Mesenchymal stem cell (in vitro differentiated cells and primary cell): ENCODE results near the gene TCF7L1.

Source experiments
- DNase-seq: peaks from one replicate; pipeline ENCODE4 v3.0.0-alpha.2; 2013
- H2AFZ ChIP-seq: one replicate; pipeline ENCODE4 v1.6.1; 2013; ENCODE audit warnings: low read depth, mild to moderate bottlenecking, control low read depth, inconsistent platforms, low read length, moderate library complexity
- H2AK5ac ChIP-seq: 2 replicates; pipeline ENCODE4 v1.6.1; 2013; ENCODE audit warnings: low read length, moderate library complexity, mild to moderate bottlenecking, inconsistent platforms; ENCODE audit not compliant: severe bottlenecking
- H2BK120ac ChIP-seq: one replicate; pipeline ENCODE4 v1.6.1; 2013; ENCODE audit warnings: low read depth, mild to moderate bottlenecking, inconsistent platforms, low read length, moderate library complexity
- H2BK12ac ChIP-seq, 2 experiments: one replicate each; pipeline ENCODE4 v1.6.1; 2013; ENCODE audit warnings: inconsistent platforms in 2 of 2, low read length in 2 of 2, mild to moderate bottlenecking in 2 of 2, moderate library complexity in 2 of 2, control low read depth in 1 of 2
- H2BK15ac ChIP-seq: one replicate; pipeline ENCODE4 v1.6.1; 2013; ENCODE audit warnings: mild to moderate bottlenecking, low read depth, inconsistent platforms; ENCODE audit not compliant: poor library complexity, severe bottlenecking
- H2BK5ac ChIP-seq: 2 replicates; pipeline ENCODE4 v1.6.1; 2013; ENCODE audit warnings: low read depth, mild to moderate bottlenecking, low read length, control low read depth, inconsistent platforms; ENCODE audit not compliant: poor library complexity, severe bottlenecking
- H3K14ac ChIP-seq, 2 experiments: one replicate each; pipeline ENCODE4 v1.6.1; 2013; ENCODE audit warnings: inconsistent platforms in 2 of 2, low read length in 2 of 2, control low read depth in 1 of 2, mild to moderate bottlenecking in 1 of 2, moderate library complexity in 1 of 2
- H3K18ac ChIP-seq, 2 experiments: one replicate each; pipeline ENCODE4 v1.6.1; 2013; ENCODE audit warnings: inconsistent platforms in 2 of 2, low read length in 2 of 2, control low read depth in 1 of 2, low read depth in 1 of 2, mild to moderate bottlenecking in 1 of 2
- H3K23ac ChIP-seq, 2 experiments: one replicate each; pipeline ENCODE4 v1.6.1; 2013; ENCODE audit warnings: inconsistent platforms in 2 of 2, low read length in 2 of 2, mild to moderate bottlenecking in 2 of 2, moderate library complexity in 2 of 2, control low read depth in 1 of 2
- H3K27ac ChIP-seq: 2 replicates; pipeline ENCODE4 v1.5.1; 2013; ENCODE audit warnings: mild to moderate bottlenecking, moderate library complexity, low read length, control low read depth, inconsistent platforms; ENCODE audit not compliant: poor library complexity, severe bottlenecking
- H3K27me3 ChIP-seq, 2 experiments: 2 replicates each; pipeline versions ENCODE4 v1.6.1 to v1.7.0; 2013; ENCODE audit warnings: low read length in 2 of 2, mild to moderate bottlenecking in 2 of 2, moderate library complexity in 2 of 2, control low read depth in 1 of 2, inconsistent platforms in 1 of 2; ENCODE audit not compliant: control insufficient read depth in 1 of 2, insufficient read depth in 1 of 2
- H3K36me3 ChIP-seq, 2 experiments: 2 replicates each; pipeline versions ENCODE4 v1.6.1 to v1.7.0; 2013; ENCODE audit warnings: low read length in 2 of 2, control low read depth in 1 of 2, inconsistent platforms in 1 of 2, low read depth in 1 of 2, mild to moderate bottlenecking in 1 of 2; ENCODE audit not compliant: insufficient read depth in 2 of 2, control insufficient read depth in 1 of 2
- H3K4ac ChIP-seq, 2 experiments: one replicate each; pipeline ENCODE4 v1.6.1; 2013; ENCODE audit warnings: inconsistent platforms in 2 of 2, low read length in 2 of 2, mild to moderate bottlenecking in 2 of 2, moderate library complexity in 2 of 2, control low read depth in 1 of 2, low read depth in 1 of 2
- H3K4me1 ChIP-seq: 2 replicates; pipeline ENCODE4 v1.6.1; 2013; ENCODE audit warnings: low read depth, low read length, control low read depth; ENCODE audit not compliant: control insufficient read depth, insufficient read depth
- H3K4me2 ChIP-seq: 2 replicates; pipeline ENCODE4 v1.6.1; 2013; ENCODE audit warnings: low read length, mild to moderate bottlenecking, inconsistent platforms; ENCODE audit not compliant: poor library complexity, severe bottlenecking
- H3K4me3 ChIP-seq, 2 experiments: 2 replicates each; pipeline versions ENCODE4 v1.5.1 to v1.7.0; 2013; ENCODE audit warnings: low read length in 2 of 2, mild to moderate bottlenecking in 2 of 2, control low read depth in 1 of 2, low read depth in 1 of 2; ENCODE audit not compliant: insufficient read depth in 1 of 2
- H3K79me1 ChIP-seq: replicated peaks from 2 replicates; pipeline ENCODE4 v1.6.1; 2013; ENCODE audit warnings: mild to moderate bottlenecking, control low read depth, low read length, inconsistent platforms; ENCODE audit not compliant: poor library complexity, severe bottlenecking
- H3K9ac ChIP-seq: 2 replicates; pipeline ENCODE4 v1.7.0; 2013; ENCODE audit warnings: mild to moderate bottlenecking, low read length, moderate library complexity
- H3K9me3 ChIP-seq: 2 replicates; pipeline ENCODE4 v1.7.0; 2013; ENCODE audit warnings: mild to moderate bottlenecking, low read length; ENCODE audit not compliant: control insufficient read depth
- H4K8ac ChIP-seq: one replicate; pipeline ENCODE4 v1.6.1; 2013; ENCODE audit warnings: inconsistent platforms, mild to moderate bottlenecking, low read length, moderate library complexity
- H4K91ac ChIP-seq: one replicate; pipeline ENCODE4 v1.6.1; 2013; ENCODE audit warnings: mild to moderate bottlenecking, low read length, inconsistent platforms
- WGBS: methylation state at CpG from one replicate; pipeline ENCODE4 v1.1.7; 2013; ENCODE audit warnings: mixed read lengths; 5-methylcytosine and 5-hydroxymethylcytosine counted together

Gene TCF7L1

GRCh38 chr2:85254540-85255300, 121.5 kb downstream of the TCF7L1 start:
- Histone ChIP-seq H3K4me1 (peaks cover 40% of the 10 kb centered on the region), H2BK5ac (no peak overlapping the region), H2BK120ac (no peak overlapping the region), H4K91ac (no peak overlapping the region), H2AK5ac (peak overlapping the region; percentile 64), H3K23ac (no peak overlapping the region), H3K27me3 (no peaks in the 10 kb centered on the region), H3K4me3 (no peak overlapping the region), H3K18ac (peak overlapping the region; percentile 38 to 71), H4K8ac (peak overlapping the region; percentile 30), H3K4me2 (no peak overlapping the region), H2BK12ac (peak overlapping the region in 1 of 2 experiments; percentile 21), H3K4ac (no peak overlapping the region), H3K9ac (peak overlapping the region; percentile 68), H2BK15ac (no peak overlapping the region), H3K14ac (no peak overlapping the region), H3K36me3 (no peaks in the 10 kb centered on the region), H2AFZ (no peak overlapping the region), H3K79me1 (peaks cover 13% of the 10 kb centered on the region), H3K27ac (no peak overlapping the region), H3K9me3 (no peaks in the 10 kb centered on the region)
- WGBS: 37% methylated on average over 9 of the region's 11 CpGs
- peak; percentile 51 for DNase-seq

DNA sequence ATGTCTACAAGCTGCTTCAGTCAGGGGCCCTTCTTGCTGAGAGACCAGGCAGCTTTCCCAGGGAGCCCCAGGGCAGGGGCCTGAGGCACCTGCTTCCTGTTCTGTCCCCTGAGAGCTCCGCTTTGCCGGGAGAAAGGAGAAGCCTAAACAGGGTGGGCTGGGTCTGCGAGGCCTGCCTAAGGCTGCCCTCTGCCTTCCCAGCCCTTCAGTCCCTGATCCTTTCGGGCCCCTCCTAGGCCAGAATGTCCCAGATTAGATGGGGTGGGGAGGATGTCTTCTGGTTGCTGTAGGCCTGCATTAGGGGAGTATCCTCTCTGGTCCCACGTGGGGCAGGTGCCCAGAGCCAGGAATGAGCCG, 122.2 kb downstream of the TCF7L1 start:
- Histone ChIP-seq H3K4me1 (peaks cover 42% of the 10 kb centered on the region), H3K4me3 (peak overlapping the region in 1 of 2 experiments; percentile 62), H3K9ac (peak overlapping the region; percentile 68), H2AK5ac (peak overlapping the region; percentile 54), H3K18ac (peak overlapping the region; percentile 6 to 71), H3K4me2 (no peak overlapping the region), H2BK120ac (no peak overlapping the region), H3K9me3 (no peaks in the 10 kb centered on the region), H2BK12ac (peak overlapping the region; percentile 69 to 74), H3K79me1 (peaks cover 15% of the 10 kb centered on the region), H4K91ac (peak overlapping the region; percentile 43), H3K36me3 (no peaks in the 10 kb centered on the region), H3K27ac (no peak overlapping the region), H2AFZ (no peak overlapping the region), H2BK5ac (no peak overlapping the region), H2BK15ac (peak overlapping the region; percentile 82), H3K14ac (peak overlapping the region in 1 of 2 experiments; percentile 37), H4K8ac (no peak overlapping the region), H3K27me3 (no peaks in the 10 kb centered on the region), H3K4ac (peak overlapping the region in 1 of 2 experiments; percentile 59), H3K23ac (peak overlapping the region in 1 of 2 experiments; percentile 19)
- 23% methylated on average over 5 of the region's 6 CpGs for WGBS
- no peak for DNase-seq

DNA sequence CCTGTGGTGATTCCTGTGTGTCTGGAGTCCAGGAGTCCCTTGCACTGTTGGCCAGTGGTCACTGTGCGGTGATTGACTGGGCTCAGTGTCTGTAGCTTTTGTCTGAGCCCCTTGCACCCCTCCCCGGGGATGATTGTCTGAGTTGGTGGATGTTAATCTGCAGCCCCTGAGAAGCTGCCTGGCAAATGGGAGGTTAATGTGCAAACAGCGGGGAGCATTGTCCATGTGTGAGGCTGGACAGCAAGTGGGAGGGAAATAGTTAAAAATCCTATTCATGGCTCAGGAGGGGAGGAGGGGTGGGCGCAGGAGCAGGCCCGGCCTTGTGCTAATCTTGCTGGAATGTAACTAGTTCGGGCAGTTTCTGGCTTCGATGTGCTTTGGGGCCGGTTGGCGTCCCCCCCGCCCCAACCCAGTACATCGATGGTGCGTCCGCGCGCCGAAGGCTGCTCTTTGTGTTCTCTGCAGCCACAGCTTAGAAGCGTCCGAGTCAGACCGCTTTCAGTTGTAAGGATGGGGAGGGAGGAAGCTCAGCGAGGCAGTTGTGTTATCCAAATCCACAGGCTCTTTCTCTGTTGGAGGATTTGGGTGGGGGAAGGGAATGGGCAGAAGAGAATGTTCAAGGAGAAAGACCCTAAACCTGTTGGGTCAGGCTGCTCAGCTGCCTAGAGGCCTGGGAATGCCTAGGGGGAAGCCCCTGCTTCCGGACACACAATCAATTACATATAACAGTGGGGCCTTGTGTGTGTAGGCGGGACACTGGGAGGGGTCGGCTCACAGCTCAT, 122.8 kb downstream of the TCF7L1 start:
- peak overlapping the region; percentile 61 to 69 for H3K18ac ChIP-seq
- no peaks in the 10 kb centered on the region for H3K9me3 ChIP-seq
- no peak overlapping the region for H4K91ac ChIP-seq
- H2BK15ac ChIP-seq: peak overlapping the region; percentile 82
- peak; percentile 71 for DNase-seq
- H3K23ac ChIP-seq: peak overlapping the region in 1 of 2 experiments; percentile 19
- no peak overlapping the region for H2BK5ac ChIP-seq
- peak overlapping the region; percentile 77 for H3K27ac ChIP-seq
- no peak overlapping the region for H3K4ac ChIP-seq
- H4K8ac ChIP-seq: peak overlapping the region; percentile 64
- peak overlapping the region; percentile 68 for H3K9ac ChIP-seq
- no peak overlapping the region for H2AFZ ChIP-seq
- H3K4me3 ChIP-seq: peak overlapping the region in 1 of 2 experiments; percentile 62
- peak overlapping the region; percentile 55 for H3K4me2 ChIP-seq
- peak overlapping the region; percentile 74 to 78 for H2BK12ac ChIP-seq
- H3K14ac ChIP-seq: peak overlapping the region in 1 of 2 experiments; percentile 37
- no peaks in the 10 kb centered on the region for H3K36me3 ChIP-seq
- 5% methylated on average over 20 of the region's 23 CpGs for WGBS
- peaks cover 42% of the 10 kb centered on the region for H3K4me1 ChIP-seq
- peaks cover 15% of the 10 kb centered on the region for H3K79me1 ChIP-seq
- H2AK5ac ChIP-seq: peak overlapping the region; percentile 54
- no peaks in the 10 kb centered on the region for H3K27me3 ChIP-seq
- no peak overlapping the region for H2BK120ac ChIP-seq
